ENCODE results near the gene TBL3. TPM values are rescaled to one million over a fixed set of nuclear protein-coding genes. Genes with fewer than 3 reads are reported as not detected.

Gene TBL3
- total and polyA plus RNA-seq, 2 of the 8 experiments (the other 6 are each of a cell fraction or from before 2014, with no cell fraction given) = 65.8 to 137 TPM

- H3K23ac ChIP-seq (ENCODE audit: insufficient read length) = no peak overlapping the region
- H3K4me2 ChIP-seq (ENCODE audit: insufficient read depth in 1 of 2, low read depth in 2 of 2, low read length in 2 of 2) = peak overlapping the region in 1 of 2 experiments; percentile 91; a peak in 1 of 4 replicates
- H3K4me1 ChIP-seq (replicated peaks in 1 of 4; ENCODE audit: control insufficient read depth in 3 of 4, insufficient read depth in 4 of 4, low read length in 3 of 4) = peaks cover 3 to 40% (median 27%) of the 10 kb centered on the region in 4 experiments
- H4K20me1 ChIP-seq (replicated peaks in 1 of 2; ENCODE audit: control insufficient read depth in 1 of 2, insufficient read depth in 2 of 2, low read length in 2 of 2) = peaks cover 0 to 12% of the 10 kb centered on the region in 2 experiments
- H4K8ac ChIP-seq (ENCODE audit: extremely low read depth, insufficient read depth, low read length) = no peak overlapping the region
- H2BK120ac ChIP-seq (replicated peaks; ENCODE audit: low read depth, low read length) = no peak overlapping the region
- H3K79me1 ChIP-seq (ENCODE audit: low read depth, low read length) = no peaks in the 10 kb centered on the region
- no peak overlapping the region for H2BK20ac ChIP-seq (ENCODE audit: low read length)
- DNase-seq (ENCODE audit: low read depth in 1 of 2, low spot score in 2 of 2) (no peak), FAIRE-seq (no peak)
- H3K4ac ChIP-seq (replicated peaks; ENCODE audit: insufficient read length, low read depth, low read length) = no peak overlapping the region
- H3K36me3 ChIP-seq (ENCODE audit: control insufficient read depth in 2 of 4, insufficient read depth in 4 of 4, low read length in 3 of 4) = peaks cover 2 to 14% (median 6%) of the 10 kb centered on the region in 4 experiments; a peak in 5 of 8 replicates
- H4K91ac ChIP-seq (replicated peaks; ENCODE audit: insufficient read length, low read length) = no peak overlapping the region
- peaks cover 26% of the 10 kb centered on the region for H3K23me2 ChIP-seq (ENCODE audit: low read depth, low read length)
- H2BK15ac ChIP-seq (ENCODE audit: low read length) = peak overlapping the region; percentile 61; the same call in 1 of the 2 replicates
- H3K27ac ChIP-seq (ENCODE audit: low read depth, low read length) = no peak overlapping the region
- TF ChIP-seq TBP (IDR thresholded peaks at IDR 0.05; ENCODE audit: low read depth, low read length) = no peak
- no peak for TF ChIP-seq EZH2 (IDR thresholded peaks at IDR 0.05; ENCODE audit: low read depth, low read length, severe bottlenecking)
- no peak for TF ChIP-seq ASH2L (IDR thresholded peaks at IDR 0.05; ENCODE audit: low read length)
- TF ChIP-seq CTCF (IDR thresholded peaks at IDR 0.05; ENCODE audit: control extremely low read depth in 1 of 3, insufficient read depth in 1 of 3, low read depth in 1 of 3, low read length in 3 of 3) = no peak
- TF ChIP-seq KDM5A (IDR thresholded peaks at IDR 0.05; ENCODE audit: low read length) = no peak
- no peak for TF ChIP-seq KDM4A (IDR thresholded peaks at IDR 0.05; ENCODE audit: low read depth, low read length, severe bottlenecking)
- TF ChIP-seq CEBPB (IDR thresholded peaks at IDR 0.05; ENCODE audit: low read depth, low read length) = no peak
- TF ChIP-seq TAF7 (optimal IDR thresholded peaks at IDR 0.05; ENCODE audit: borderline replicate concordance, low read depth, low read length) = no peak
- no peak for TF ChIP-seq FOSL1 (IDR thresholded peaks at IDR 0.05; ENCODE audit: insufficient read depth, low read depth, low read length)
- H2AFZ ChIP-seq (ENCODE audit: low read length) = no peak overlapping the region
- no peaks in the 10 kb centered on the region for H3K9me3 ChIP-seq (ENCODE audit: insufficient read depth in 2 of 2, low read depth in 1 of 2, low read length in 1 of 2)
- no peak overlapping the region for H4K5ac ChIP-seq (ENCODE audit: insufficient read length, low read depth, low read length)
- no peak overlapping the region for H3K4me3 ChIP-seq (ENCODE audit: extremely low read depth in 1 of 4, insufficient read depth in 2 of 4, low read depth in 3 of 4, low read length in 4 of 4)
- peaks cover 0 to 9% of the 10 kb centered on the region in 2 experiments; a peak in 1 of 4 replicates for H3K79me2 ChIP-seq (ENCODE audit: control insufficient read depth in 1 of 2, insufficient read depth in 2 of 2, low read length in 2 of 2)
- H3K14ac ChIP-seq (ENCODE audit: insufficient read length) = no peak overlapping the region
- H2AK5ac ChIP-seq (ENCODE audit: low read depth, low read length) = no peak overlapping the region
- H3K27me3 ChIP-seq (replicated peaks in 1 of 4; ENCODE audit: control insufficient read depth in 3 of 4, extremely low read depth in 1 of 4, insufficient read depth in 3 of 4, low read length in 3 of 4) = peaks cover 8 to 40% (median 39%) of the 10 kb centered on the region in 4 experiments; a peak in 6 of 7 replicates
- no peak overlapping the region for H3K9ac ChIP-seq (replicated peaks in 1 of 4; ENCODE audit: extremely low read depth in 1 of 4, low read depth in 3 of 4, low read length in 3 of 4)
- WGBS, 2 experiments (ENCODE audit: extremely low coverage in 1 of 2, insufficient coverage in 1 of 2, insufficient read length in 1 of 2, insufficient replicate concordance in 2 of 2, low coverage in 1 of 2, low lambda C conversion rate in 2 of 2, missing lambda C conversion rate in 1 of 2) = 57% methylated on average over 5 of the region's 5 CpGs; no CpG with 5 or more reads in 1 of the 2 experiments
- H3K18ac ChIP-seq (ENCODE audit: extremely low read depth, low read length) = no peak overlapping the region
- POLR2A ChIA-PET (ENCODE audit: partially characterized antibody) = interaction anchor here (0.8 to 28.2 kb wide), 10 partner anchors 9 to 199 kb away, joined by 3 to 736 read pairs (median 4); partner anchors contain the start of genes NDUFB10, NUBP2, RNF151 and RPS2
- H2BK12ac ChIP-seq (ENCODE audit: low read depth, low read length) = no peak overlapping the region
- H3K56ac ChIP-seq (replicated peaks; ENCODE audit: insufficient read length, low read depth, low read length) = no peak overlapping the region
- no peak overlapping the region for H2BK5ac ChIP-seq (ENCODE audit: low read depth, low read length)
- CTCF ChIA-PET (ENCODE audit: partially characterized antibody) = interaction anchor here (0.9 to 3.1 kb wide), 8 partner anchors 9 to 30 kb away, joined by 3 to 9 read pairs (median 4); no protein-coding TSS in a partner anchor
Observed at GRCh38 chr16:1982013-1982433, 10.2 kb downstream of the TBL3 start.

Data from H1 (cell line).